ENCODE measurements around the gene HYAL3. TPM values are rescaled to one million over a fixed set of nuclear protein-coding genes. Genes with fewer than 3 reads are reported as not detected.
A peak's percentile ranks its signal among the peaks of the same experiment; 100 is the strongest.

HYAL3 gene
- polyA plus RNA-seq, 3 donors = 3.4 to 5.8 (median 4.9) TPM

- H3K36me3 Mint-ChIP-seq = peaks cover 0 to 2% of the 10 kb centered on the region in 2 donors
- H3K4me3 Mint-ChIP-seq = no peak overlapping the region
- Histone ChIP-seq H3K4me3 (replicated peaks in 1 of 3; ENCODE audit: low read depth in 2 of 3, low read length in 3 of 3) (no peak overlapping the region), H2AFZ (ENCODE audit: insufficient read depth, low read depth, low read length, poor library complexity, severe bottlenecking) (no peak overlapping the region), H3K4me2 (replicated peaks; ENCODE audit: extremely low read depth, low read length, poor library complexity, severe bottlenecking) (no peak overlapping the region), H4K20me1 (ENCODE audit: insufficient read depth, low read length) (no peaks in the 10 kb centered on the region), H3K4me1 (ENCODE audit: control insufficient read depth in 1 of 2, insufficient read depth in 2 of 2, low read length in 2 of 2) (peaks cover 32 to 36% of the 10 kb centered on the region in 2 donors), H3K27ac (ENCODE audit: low read depth in 1 of 2, low read length in 2 of 2) (no peak overlapping the region), H3K36me3 (replicated peaks in 1 of 2; ENCODE audit: control insufficient read depth in 1 of 2, insufficient read depth in 2 of 2, low read length in 2 of 2) (no peaks in the 10 kb centered on the region), H3K9ac (ENCODE audit: insufficient read depth, low read length, poor library complexity, severe bottlenecking) (no peak overlapping the region), H3K9me3 (replicated peaks in 1 of 2; ENCODE audit: control insufficient read depth in 1 of 2, insufficient read depth in 1 of 2, low read length in 2 of 2) (peaks cover 0 to 5% of the 10 kb centered on the region in 2 donors), H3K79me2 (ENCODE audit: insufficient read depth, low read length) (peaks cover 32% of the 10 kb centered on the region), H3K27me3 (ENCODE audit: control insufficient read depth in 2 of 2, insufficient read depth in 2 of 2, low read length in 2 of 2) (no peaks in the 10 kb centered on the region)
- H3K27ac Mint-ChIP-seq = peak overlapping the region in 1 of 7 donors; percentile 15
- intact Hi-C loops (cut with micrococcal nuclease) = no loop called here
- H3K9me3 Mint-ChIP-seq = peaks cover 0 to 5% (median 2%) of the 10 kb centered on the region in 7 donors
- DNase-seq = peak in 1 of 3 donors; percentile 8
- no peak for TF ChIP-seq CTCF (IDR thresholded peaks at IDR 0.05)
- 98% methylated on average over 30 of the region's 32 CpGs for WGBS (ENCODE audit: insufficient coverage)
- H3K4me1 Mint-ChIP-seq = peaks cover 38% of the 10 kb centered on the region
- no peaks in the 10 kb centered on the region for H3K27me3 Mint-ChIP-seq (ENCODE audit: low read depth in 3 of 3)
These were observed 3.1 kb upstream of the HYAL3 start for GRCh38 chr3:50302095-50303012.

GRCh38 chr3:50300681-50301254 lies 1.6 kb upstream of the HYAL3 start:
- 85% methylated on average over 5 of the region's 6 CpGs for WGBS (ENCODE audit: insufficient coverage)
- H3K27me3 Mint-ChIP-seq (ENCODE audit: low read depth in 3 of 3) = no peaks in the 10 kb centered on the region
- Histone ChIP-seq H3K27ac (ENCODE audit: low read depth in 1 of 2, low read length in 2 of 2) (peak overlapping the region; percentile 99 to 100), H3K4me3 (replicated peaks in 1 of 3; ENCODE audit: low read depth in 2 of 3, low read length in 3 of 3) (peak overlapping the region in 1 of 3 experiments; percentile 94), H3K4me1 (ENCODE audit: control insufficient read depth in 1 of 2, insufficient read depth in 2 of 2, low read length in 2 of 2) (peaks cover 32 to 37% of the 10 kb centered on the region in 2 donors), H3K9ac (ENCODE audit: insufficient read depth, low read length, poor library complexity, severe bottlenecking) (peak overlapping the region; percentile 85), H3K9me3 (replicated peaks in 1 of 2; ENCODE audit: control insufficient read depth in 1 of 2, insufficient read depth in 1 of 2, low read length in 2 of 2) (no peaks in the 10 kb centered on the region), H3K79me2 (ENCODE audit: insufficient read depth, low read length) (peaks cover 39% of the 10 kb centered on the region), H2AFZ (ENCODE audit: insufficient read depth, low read depth, low read length, poor library complexity, severe bottlenecking) (peak overlapping the region; percentile 77), H3K36me3 (replicated peaks in 1 of 2; ENCODE audit: control insufficient read depth in 1 of 2, insufficient read depth in 2 of 2, low read length in 2 of 2) (no peaks in the 10 kb centered on the region), H3K27me3 (ENCODE audit: control insufficient read depth in 2 of 2, insufficient read depth in 2 of 2, low read length in 2 of 2) (no peaks in the 10 kb centered on the region), H4K20me1 (ENCODE audit: insufficient read depth, low read length) (no peaks in the 10 kb centered on the region), H3K4me2 (replicated peaks; ENCODE audit: extremely low read depth, low read length, poor library complexity, severe bottlenecking) (peak overlapping the region; percentile 77)
- peaks cover 37% of the 10 kb centered on the region for H3K4me1 Mint-ChIP-seq
- intact Hi-C loops (cut with micrococcal nuclease) = no loop called here
- H3K36me3 Mint-ChIP-seq = peaks cover 2 to 10% of the 10 kb centered on the region in 2 donors
- no peaks in the 10 kb centered on the region for H3K9me3 Mint-ChIP-seq
- DNase-seq = no peak
- peak overlapping the region; percentile 55 to 64 for H3K4me3 Mint-ChIP-seq
- TF ChIP-seq CTCF (IDR thresholded peaks at IDR 0.05) = no peak
- peak overlapping the region; percentile 99 for H3K27ac Mint-ChIP-seq

All from CD14-positive monocyte (primary cell).